ENCODE data around the gene ELP5. TPM values are rescaled to one million over a fixed set of nuclear protein-coding genes. Genes with fewer than 3 reads are reported as not detected.

Gene ELP5
- total RNA-seq, 4 donors from 2014 or later: 24.9 to 33.3 (median 27.8) TPM

GRCh38 chr17:7234083-7234951 lies 17.7 kb upstream of the ELP5 start, which contains the start of gene DVL2:
Gene DVL2, minus strand, starts transcription at chr17:7234517. Its CDS starts 255 bp downstream, at chr17:7234262.
- WGBS: 0% methylated on average over 21 of the region's 72 CpGs
- intact Hi-C loops (cut with DNase I): no loop called here
- TF ChIP-seq POLR2A (IDR thresholded peaks at IDR 0.05; ENCODE audit: low read depth) (peak; percentile 45), EP300 (IDR thresholded peaks at IDR 0.05) (no peak), POLR2AphosphoS5 (IDR thresholded peaks at IDR 0.05) (peak; percentile 91 to 97)
- Histone ChIP-seq H3K36me3 (peaks cover 14 to 37% (median 33%) of the 10 kb centered on the region in 4 donors), H3K27me3 (no peaks in the 10 kb centered on the region), H3K4me1 (peaks cover 24 to 76% (median 64%) of the 10 kb centered on the region in 4 donors), H3K27ac (replicated peaks in 1 of 4) (peak within 1 kb of the TSS; percentile 86 to 97 (median 94)), H3K4me3 (peak within 1 kb of the TSS; percentile 74 to 97 (median 96)), H3K9me3 (no peaks in the 10 kb centered on the region)
- DNase-seq (ENCODE audit: extremely low spot score): peak; percentile 99

- DNase-seq (ENCODE audit: extremely low spot score): no peak
- Histone ChIP-seq H3K27ac (replicated peaks in 1 of 4) (peak overlapping the region in 3 of 4 donors; percentile 86 to 97 (median 97)), H3K4me3 (no peak overlapping the region), H3K27me3 (no peaks in the 10 kb centered on the region), H3K36me3 (peaks cover 13 to 32% (median 29%) of the 10 kb centered on the region in 4 donors), H3K9me3 (no peaks in the 10 kb centered on the region), H3K4me1 (peaks cover 36 to 76% (median 74%) of the 10 kb centered on the region in 4 donors)
- no peak for TF ChIP-seq POLR2A (IDR thresholded peaks at IDR 0.05; ENCODE audit: low read depth)
- TF ChIP-seq EP300 (IDR thresholded peaks at IDR 0.05): no peak
- TF ChIP-seq POLR2AphosphoS5 (IDR thresholded peaks at IDR 0.05): no peak
- TF ChIP-seq CTCF (IDR thresholded peaks at IDR 0.05): no peak
- 80% methylated on average over 21 of the region's 22 CpGs for WGBS
- intact Hi-C loops (cut with DNase I): no loop called here
Measured at GRCh38 chr17:7235693-7236665, 16.0 kb upstream of the ELP5 start.

- intact Hi-C loops (cut with DNase I): no loop called here
- TF ChIP-seq EP300 (IDR thresholded peaks at IDR 0.05) (no peak), POLR2AphosphoS5 (IDR thresholded peaks at IDR 0.05) (no peak), CTCF (IDR thresholded peaks at IDR 0.05) (no peak), POLR2A (IDR thresholded peaks at IDR 0.05; ENCODE audit: low read depth) (no peak)
- peak overlapping the region in 1 of 4 donors; percentile 94 for H3K4me3 ChIP-seq
- no peaks in the 10 kb centered on the region for H3K27me3 ChIP-seq
- H3K9me3 ChIP-seq: no peaks in the 10 kb centered on the region
- H3K27ac ChIP-seq (replicated peaks in 1 of 4): peak overlapping the region; percentile 89 to 97 (median 96)
- peaks cover 13 to 37% (median 32%) of the 10 kb centered on the region in 4 donors for H3K36me3 ChIP-seq
- peaks cover 43 to 75% (median 73%) of the 10 kb centered on the region in 4 donors for H3K4me1 ChIP-seq
- WGBS: 80% methylated on average over 6 of the region's 6 CpGs
- no peak for DNase-seq (ENCODE audit: extremely low spot score)
Measured at GRCh38 chr17:7236808-7237207, 15.2 kb upstream of the ELP5 start.

- DNase-seq (ENCODE audit: extremely low spot score): no peak
- WGBS: 35% methylated on average over 6 of the region's 6 CpGs
- Histone ChIP-seq H3K4me1 (peaks cover 43 to 70% (median 68%) of the 10 kb centered on the region in 4 donors), H3K27me3 (no peaks in the 10 kb centered on the region), H3K27ac (replicated peaks in 1 of 4) (peak overlapping the region; percentile 89 to 97 (median 96)), H3K9me3 (no peaks in the 10 kb centered on the region), H3K36me3 (peaks cover 13 to 37% (median 32%) of the 10 kb centered on the region in 4 donors), H3K4me3 (peak overlapping the region; percentile 69 to 99 (median 94))
- TF ChIP-seq POLR2AphosphoS5 (IDR thresholded peaks at IDR 0.05) (no peak), CTCF (IDR thresholded peaks at IDR 0.05) (no peak), POLR2A (IDR thresholded peaks at IDR 0.05; ENCODE audit: low read depth) (no peak), EP300 (IDR thresholded peaks at IDR 0.05) (no peak)
- intact Hi-C loops (cut with DNase I): no loop called here
Measured at GRCh38 chr17:7237266-7237760, 14.7 kb upstream of the ELP5 start.

All from esophagus muscularis mucosa (tissue), 4 donors.